HG03066 (cell line): ENCODE results near the gene BCL2.

Experiments used
- ATAC-seq: cut with Tn5 transposase; IDR thresholded peaks from one replicate; pipeline ENCODE4 v1.9.1; 2021; ENCODE audit warnings: low read depth; ENCODE audit not compliant: unreplicated experiment

Gene BCL2

DNA sequence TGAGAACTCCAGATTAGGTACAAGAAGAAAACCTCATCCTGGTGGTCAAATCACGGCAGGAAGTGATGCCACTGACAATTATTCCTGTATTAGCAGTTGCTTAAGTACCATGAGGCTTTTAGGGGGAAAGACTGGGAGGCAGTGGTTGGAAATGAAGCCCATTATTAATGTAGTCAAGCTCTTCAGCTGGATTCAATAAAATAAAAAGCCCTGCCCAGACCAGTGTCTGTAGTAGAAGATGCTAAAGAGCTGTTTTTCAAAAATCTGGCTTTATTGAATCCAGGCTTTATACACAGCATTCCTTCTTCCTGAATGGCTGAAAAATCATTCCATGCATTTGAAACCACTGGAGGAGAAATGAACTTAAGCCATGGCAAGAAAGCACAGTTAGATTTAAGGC, 155.2 kb downstream of the BCL2 start:
- no peak for ATAC-seq

GRCh38 chr18:63162271-63163014, 157.1 kb downstream of the BCL2 start:
- ATAC-seq, result peak; percentile 35

DNA sequence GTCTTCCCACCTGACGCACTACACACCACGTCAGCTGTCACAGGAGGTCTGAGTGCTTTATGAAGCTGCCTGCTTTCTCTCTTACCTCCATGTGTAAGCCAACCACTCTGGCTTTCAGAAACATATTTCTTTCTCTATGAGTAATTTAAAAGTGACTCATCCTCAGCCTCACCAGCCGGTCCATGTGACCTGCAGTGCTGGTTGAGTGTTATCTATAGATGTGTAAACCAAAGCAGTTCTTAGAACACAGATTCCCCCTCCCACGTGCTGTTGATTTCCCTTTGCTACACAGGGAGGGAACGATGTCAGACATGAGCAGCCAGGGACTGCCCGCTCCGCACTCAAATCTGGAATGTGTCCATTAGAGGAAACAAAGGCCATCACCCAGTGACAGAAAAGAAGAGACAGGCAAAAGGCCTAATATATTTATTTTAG, 157.8 kb downstream of the BCL2 start:
- peak; percentile 47 for ATAC-seq

DNA sequence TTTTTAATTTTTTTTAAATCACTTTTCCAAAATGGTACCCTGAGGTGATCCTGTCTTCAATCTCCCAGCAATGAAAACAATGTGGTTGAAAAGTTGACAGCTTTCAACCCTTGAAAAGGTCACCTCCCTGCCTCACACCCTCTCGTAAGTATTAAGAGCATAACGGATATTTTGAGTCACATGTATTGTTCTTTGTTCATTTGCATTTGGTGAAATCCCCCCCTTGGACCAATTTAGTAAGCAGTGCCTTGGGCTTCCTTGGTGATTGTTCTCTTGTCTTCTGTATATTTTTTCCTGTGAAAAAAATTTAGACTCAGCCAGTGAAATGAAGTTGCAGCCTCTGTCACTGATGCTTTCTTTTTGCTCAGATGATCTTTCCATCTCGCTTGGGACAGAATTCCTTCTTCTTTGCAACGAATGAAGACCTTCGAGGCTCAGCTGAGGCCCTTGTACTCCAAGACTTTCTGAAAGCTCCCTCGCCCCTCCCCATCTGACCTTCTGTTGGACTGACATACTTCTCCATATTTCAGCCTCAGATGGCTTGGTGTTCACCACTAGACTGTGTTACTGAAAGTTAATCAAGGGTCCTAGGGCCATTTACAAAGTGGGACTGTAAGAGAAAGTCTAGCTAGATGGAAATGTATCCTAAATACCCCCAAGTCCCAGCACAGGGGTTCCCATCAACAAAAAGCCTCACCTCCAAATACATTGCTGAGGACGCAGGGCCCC, 158.4 kb downstream of the BCL2 start:
- ATAC-seq, result peak; percentile 19

DNA sequence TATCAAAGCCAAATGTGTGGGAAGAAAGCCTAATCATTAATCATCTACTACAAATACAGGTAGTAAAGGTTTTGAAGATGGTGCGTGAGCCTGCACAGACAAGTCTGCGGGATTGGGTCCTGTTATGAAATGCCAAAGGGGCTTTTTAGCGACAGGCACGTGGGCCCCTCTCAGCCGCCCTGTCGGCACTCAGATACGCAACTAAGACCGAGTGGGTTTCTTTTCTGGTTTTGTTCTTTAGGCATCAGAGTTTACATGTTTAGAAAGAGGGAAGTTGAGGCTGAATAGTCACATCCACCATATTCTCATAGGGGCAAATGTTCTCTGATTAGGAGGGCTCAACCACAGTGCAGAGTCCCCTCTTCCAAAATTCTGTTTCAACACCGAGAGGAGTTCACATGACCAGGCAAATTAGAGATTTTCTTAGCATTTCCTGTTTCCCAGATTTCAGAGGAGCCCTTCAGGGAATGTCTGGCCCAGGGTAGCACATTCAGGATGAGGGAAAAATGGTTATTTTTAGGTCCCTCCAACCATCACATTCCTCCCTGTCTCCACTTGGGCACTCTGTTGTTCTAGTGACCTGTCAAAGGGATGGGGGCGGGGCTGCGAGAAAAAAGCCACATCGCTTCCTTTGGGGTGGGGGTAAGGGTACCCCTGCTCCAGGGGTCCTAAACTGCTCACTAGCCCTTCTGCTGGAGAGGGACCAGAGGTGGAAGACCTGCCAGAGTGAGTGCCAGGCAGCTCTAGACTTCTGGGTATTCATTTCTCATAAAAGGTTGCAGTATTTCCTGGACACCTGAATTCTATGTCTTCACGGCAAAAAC, 159.2 kb downstream of the BCL2 start:
- ATAC-seq, result no peak

DNA sequence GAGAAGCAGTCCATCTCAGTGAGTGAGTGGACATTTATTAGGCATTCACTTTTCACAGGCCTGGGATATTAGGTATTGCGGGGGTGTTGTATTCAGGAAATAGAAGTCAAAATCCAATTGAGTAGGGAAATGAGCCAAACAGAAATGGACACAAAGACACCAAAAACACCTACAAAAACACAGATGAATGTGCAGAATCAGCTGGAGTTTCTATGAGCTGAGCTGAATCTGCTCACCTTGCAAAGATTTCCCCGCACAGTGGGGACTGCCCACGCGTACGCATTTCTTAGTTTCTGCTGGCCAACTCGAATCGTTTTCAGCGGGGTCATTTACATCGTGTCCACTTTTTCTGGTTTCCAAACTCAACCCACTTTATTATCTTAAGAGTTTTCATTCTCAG, 160.0 kb downstream of the BCL2 start:
- no peak for ATAC-seq

GRCh38 chr18:63158676-63159291, 160.8 kb downstream of the BCL2 start:
- ATAC-seq, result no peak

DNA sequence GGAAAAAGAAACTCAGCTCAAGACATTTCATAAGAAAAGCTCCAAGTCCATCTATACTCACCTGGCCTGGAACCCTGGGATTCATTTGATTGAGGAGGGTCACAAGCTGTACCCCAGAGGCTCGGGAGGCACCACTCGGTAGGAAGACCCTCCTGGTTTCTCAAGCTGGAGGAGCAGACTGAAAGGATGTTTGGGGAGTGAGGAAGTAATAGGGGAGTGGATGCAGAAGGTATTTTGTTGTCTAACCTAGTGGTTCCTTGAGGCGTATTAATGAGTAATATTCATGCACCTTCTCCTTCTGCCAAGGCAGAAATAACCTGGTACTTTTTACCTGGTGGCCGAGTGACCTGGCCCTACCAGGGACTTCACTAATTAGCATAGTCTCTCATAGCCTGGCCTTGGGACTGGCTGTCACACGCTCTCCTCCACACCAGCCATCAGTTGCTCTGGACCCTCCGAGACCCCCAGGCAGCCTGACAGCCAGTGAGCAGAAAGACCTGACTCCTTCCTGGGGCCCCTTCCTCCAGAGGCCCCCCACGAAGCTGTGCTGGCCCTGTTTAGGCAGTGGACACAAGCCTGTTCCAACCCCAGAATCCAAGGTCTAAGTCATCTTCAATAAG, 161.4 kb downstream of the BCL2 start:
- no peak for ATAC-seq

- ATAC-seq, result no peak
Observed at GRCh38 chr18:63157293-63158011, 162.1 kb downstream of the BCL2 start.

DNA sequence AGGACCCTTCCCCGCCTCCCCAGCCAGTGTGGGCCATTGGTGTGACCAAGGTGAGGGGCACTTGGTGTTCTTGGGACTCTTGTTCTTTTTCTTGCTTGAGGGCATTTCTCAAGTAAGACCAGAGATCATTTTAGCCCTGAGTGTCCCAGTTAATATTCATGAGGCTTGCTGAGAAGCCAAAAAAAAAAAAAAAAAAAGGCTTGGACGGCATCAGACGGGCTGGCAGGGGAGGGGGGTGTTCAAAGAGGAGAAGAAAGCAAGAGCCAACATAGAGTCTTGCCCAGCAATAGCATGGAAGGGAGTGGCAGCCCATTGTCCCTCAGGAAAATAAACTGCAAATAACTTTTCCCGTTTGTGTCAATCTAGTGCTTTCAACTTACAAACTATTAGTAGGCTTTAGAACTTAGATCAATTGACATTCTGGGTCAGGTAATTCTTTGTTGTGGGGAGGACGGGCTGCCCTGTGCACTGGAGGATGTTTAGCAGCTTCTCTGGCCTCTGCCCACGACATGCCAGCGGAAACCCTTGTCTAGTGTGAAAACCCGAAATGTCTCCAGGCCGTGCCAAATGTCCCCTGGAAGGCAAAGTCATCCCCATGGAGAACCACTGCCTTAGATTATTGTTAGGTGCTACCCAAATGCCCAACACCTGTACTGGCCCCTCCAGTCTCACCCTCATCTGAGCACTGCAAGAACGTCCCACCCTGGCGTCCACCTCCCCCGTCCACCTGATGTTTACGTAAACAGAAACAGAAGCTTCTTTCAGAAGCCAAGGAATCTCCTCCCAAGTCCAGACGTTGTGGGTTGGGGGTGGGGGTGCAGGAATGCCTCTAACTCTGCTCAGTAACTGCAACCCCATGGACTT, 163.4 kb downstream of the BCL2 start:
- no peak for ATAC-seq

GRCh38 chr18:63155169-63155852, 164.3 kb downstream of the BCL2 start:
- ATAC-seq, result peak; percentile 42

- ATAC-seq, result no peak
Observed at GRCh38 chr18:63154350-63155152, 165.0 kb downstream of the BCL2 start.

DNA sequence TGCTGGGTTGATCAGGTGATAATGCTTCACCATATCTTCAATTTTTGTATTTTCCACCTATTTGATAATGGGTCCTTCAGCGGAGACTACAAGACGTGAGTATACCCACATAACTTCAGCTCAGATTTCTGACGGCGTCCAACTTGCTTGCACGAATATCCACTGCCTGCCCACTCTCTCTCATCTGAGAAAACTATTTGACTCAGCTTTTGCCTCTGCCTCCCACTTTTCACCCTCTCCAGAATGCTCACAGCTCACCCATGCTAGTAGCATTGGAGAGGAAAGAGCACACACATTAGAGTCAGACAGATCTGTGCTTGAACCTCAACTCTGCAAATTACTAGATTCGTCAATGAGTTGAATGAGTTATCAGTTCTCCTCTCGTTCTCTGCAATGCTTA, 166.8 kb downstream of the BCL2 start:
- no peak for ATAC-seq

DNA sequence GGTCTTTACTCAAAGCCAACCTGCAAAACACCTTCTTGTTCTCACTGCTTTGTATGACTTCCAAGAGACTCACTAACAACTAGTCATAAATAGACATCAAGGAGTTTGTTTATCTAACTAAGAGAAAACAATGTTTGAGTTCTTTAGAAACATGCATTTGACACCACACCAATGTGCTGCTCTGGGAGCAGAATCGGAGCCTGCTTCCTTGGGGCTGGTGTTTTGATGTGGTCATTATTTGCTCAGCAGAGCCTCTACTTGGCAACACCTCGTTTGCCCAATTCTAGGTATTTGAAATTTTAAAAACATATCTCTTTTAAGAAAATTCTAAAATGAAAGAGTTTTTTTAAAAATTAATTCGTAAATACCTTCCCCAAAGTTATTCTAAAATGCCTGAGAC, 167.5 kb downstream of the BCL2 start:
- ATAC-seq, result no peak

DNA sequence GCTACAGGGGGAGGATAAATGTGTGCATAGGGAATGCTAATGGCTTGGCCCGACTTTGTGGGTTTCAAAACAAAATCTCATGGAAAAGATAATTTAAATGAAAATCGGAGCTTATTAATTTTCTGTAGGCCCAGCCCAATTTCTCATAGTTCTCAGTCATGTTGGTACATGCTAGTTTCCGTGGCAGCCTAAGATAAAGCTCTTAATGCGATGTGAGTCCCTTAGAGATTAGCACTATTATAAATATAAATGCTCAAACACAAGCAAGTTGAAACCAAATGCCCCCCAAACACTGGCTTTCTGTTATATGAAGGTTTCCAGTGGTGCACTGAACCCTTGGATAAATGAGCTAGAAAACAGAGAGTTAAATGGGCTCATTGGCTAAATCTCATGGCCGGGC, 168.0 kb downstream of the BCL2 start:
- no peak for ATAC-seq

GRCh38 chr18:63150942-63151421, 168.6 kb downstream of the BCL2 start:
- no peak for ATAC-seq

DNA sequence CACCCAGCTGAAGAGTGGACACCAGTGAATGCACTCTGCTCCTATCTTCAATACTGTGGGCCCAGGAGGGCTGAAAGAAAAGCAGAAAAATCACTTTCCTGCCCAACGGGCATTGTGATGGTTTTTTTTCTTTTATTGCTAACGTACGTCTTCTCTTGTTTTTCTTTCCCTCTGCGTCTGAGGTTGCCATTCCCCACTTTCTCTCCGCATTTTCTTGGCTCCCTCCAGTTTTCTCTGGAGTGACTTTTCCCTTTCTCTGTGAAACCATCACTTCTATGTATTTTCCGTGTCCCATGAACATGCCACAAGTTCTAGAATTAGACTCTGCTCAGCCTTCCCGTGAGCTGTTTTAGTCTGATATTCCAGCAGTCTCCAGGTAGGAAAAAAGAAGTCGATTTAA, 169.2 kb downstream of the BCL2 start:
- no peak for ATAC-seq

DNA sequence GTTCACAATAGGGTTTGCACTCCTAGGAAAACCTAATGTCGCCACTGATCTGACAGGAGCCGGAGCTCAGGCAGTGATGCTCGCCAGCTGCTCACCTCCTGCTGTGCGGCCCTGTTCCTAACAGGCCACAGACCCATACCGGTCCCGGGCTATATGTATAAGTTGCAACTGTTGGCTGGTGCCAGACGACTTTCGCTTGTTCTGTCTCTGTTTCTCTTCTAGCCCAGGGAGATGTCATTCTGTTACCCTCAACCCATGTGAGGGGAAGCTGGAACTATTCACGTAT, 170.3 kb downstream of the BCL2 start:
- no peak for ATAC-seq
